OCI-LY7 (cell line): ENCODE data around the gene ULK4. TPM values are rescaled to one million over a fixed set of nuclear protein-coding genes. Genes with fewer than 3 reads are reported as not detected.
"Not testable (repeated sequence)": the region's sequence is repeated elsewhere in the genome, so short reads cannot be mapped to it uniquely, and the experiment has no call there.

Source experiments
- BruUV-seq: library from RNA; stranded (reverse); fragments of 400-500 nt; replicated peaks from 2 replicates; lab custom pipeline; 2021; lab: Mats Ljungman, UMichigan
- CTCF ChIA-PET: fragments of 300-600 bp; sonication (Branson Sonifier 250); formaldehyde crosslinking; loops from one replicate; lab custom pipeline; 2022; ENCODE audit warnings: antibody characterized with exemption; ENCODE audit not compliant: unreplicated experiment; lab: Charles Lee
- POLR2A ChIA-PET: fragments of 300-600 bp; sonication (Branson Sonifier 250); formaldehyde crosslinking; loops from one replicate; lab custom pipeline; 2022; ENCODE audit warnings: antibody characterized with exemption; lab: Charles Lee
- DNase-seq: peaks from one replicate; pipeline ENCODE4 v3.0.0-alpha.2; 2015; ENCODE audit warnings: low spot score
- H2AFZ ChIP-seq: fragments of 200-600 bp; sonication (generic), shearing (Covaris generic); 2 replicates; pipeline ENCODE4 v1.6.1; 2014; ENCODE audit warnings: mild to moderate bottlenecking, antibody characterized with exemption, low read length, moderate library complexity
- H3K27ac ChIP-seq: fragments of 200-600 bp; sonication (generic); 2 replicates; pipeline ENCODE4 v1.5.1; 2014; ENCODE audit warnings: mixed run types, low read depth, mild to moderate bottlenecking, moderate library complexity, low read length, inconsistent platforms; ENCODE audit not compliant: poor library complexity, severe bottlenecking
- H3K36me3 ChIP-seq: fragments of 200-600 bp; sonication (generic); 2 replicates; pipeline ENCODE4 v1.6.1; 2014; ENCODE audit warnings: mild to moderate bottlenecking, antibody characterized with exemption, low read length, moderate library complexity, mixed read lengths; ENCODE audit not compliant: insufficient read depth
- H3K4me1 ChIP-seq: fragments of 200-600 bp; sonication (generic); 2 replicates; pipeline ENCODE4 v1.5.1; 2014; ENCODE audit warnings: mild to moderate bottlenecking, low read length; ENCODE audit not compliant: insufficient read depth, poor library complexity, severe bottlenecking
- H3K4me2 ChIP-seq: fragments of 200-600 bp; sonication (generic); 2 replicates; pipeline ENCODE4 v1.6.1; 2014; ENCODE audit warnings: mild to moderate bottlenecking, low read length
- H3K4me3 ChIP-seq: fragments of 200-600 bp; sonication (generic); 2 replicates; pipeline ENCODE4 v1.5.1; 2014; ENCODE audit warnings: mild to moderate bottlenecking, low read depth, low read length; ENCODE audit not compliant: poor library complexity, severe bottlenecking
- H3K79me2 ChIP-seq: fragments of 200-600 bp; sonication (generic); 2 replicates; pipeline ENCODE4 v1.6.1; 2016; ENCODE audit warnings: low read depth, mild to moderate bottlenecking, low read length, moderate library complexity, mixed read lengths; ENCODE audit not compliant: insufficient read depth
- H3K9me2 ChIP-seq: fragments of 200-600 bp; sonication (generic); 2 replicates; pipeline ENCODE4 v1.6.1; 2016; ENCODE audit warnings: mild to moderate bottlenecking, low read length, mixed read lengths; ENCODE audit not compliant: insufficient read depth
- H3K9me3 ChIP-seq: fragments of 200-600 bp; sonication (generic); 2 replicates; pipeline ENCODE4 v1.6.1; 2014; ENCODE audit warnings: mild to moderate bottlenecking, mixed run types, low read length, mixed read lengths
- H4K20me1 ChIP-seq: fragments of 200-600 bp; sonication (generic); 2 replicates; pipeline ENCODE4 v1.6.1; 2014; ENCODE audit warnings: mild to moderate bottlenecking, antibody characterized with exemption, low read length, moderate library complexity, mixed read lengths; ENCODE audit not compliant: insufficient read depth
- CTCF ChIP-seq: fragments of 200-600 bp; sonication (generic); conservative IDR thresholded peaks from 2 replicates; pipeline ENCODE4 v1.5.1; 2014; ENCODE audit warnings: mild to moderate bottlenecking, antibody characterized with exemption, low read length, moderate library complexity, mixed read lengths
- EZH2phosphoT487 ChIP-seq: fragments of 200-600 bp; sonication (generic); IDR thresholded peaks from 2 replicates; pipeline ENCODE4 v1.6.1; 2018; ENCODE audit warnings: low read depth, borderline replicate concordance, mild to moderate bottlenecking, mixed run types, antibody characterized with exemption, low read length, moderate library complexity, mixed read lengths
- intact Hi-C: fragments of 100-400 bp; cut with micrococcal nuclease; formaldehyde crosslinking; loops from one replicate; pipeline ENCODE4 v1.10.0; 2022; ENCODE audit not compliant: unreplicated experiment
- total RNA-seq, 2 experiments: library from RNA; depleted of rRNA in 1 of 2; stranded (reverse); fragments of >200 nt in 1 of 2; shearing (Covaris generic) in 1 of 2; gene quantifications; 2 replicates each; pipeline ENCODE4 v1.2.3, GENCODE V29; 2014 to 2022

ULK4 gene
- total RNA-seq, 2 experiments from 2014 or later: 18.9 to 21.0 TPM

- no peaks in the 10 kb centered on the region for H3K36me3 ChIP-seq
- no peaks in the 10 kb centered on the region for H3K9me3 ChIP-seq
- no peaks in the 10 kb centered on the region for H3K4me1 ChIP-seq
- POLR2A ChIA-PET: interaction anchor here (0.7 kb wide), 1 partner anchor 377 kb away, joined by 3 read pairs; no protein-coding TSS in a partner anchor
- no peak for DNase-seq
- no peak overlapping the region for H3K27ac ChIP-seq
- H4K20me1 ChIP-seq: no peaks in the 10 kb centered on the region
- no peak overlapping the region for H2AFZ ChIP-seq
- BruUV-seq: no TSS peak
- no peak for TF ChIP-seq EZH2phosphoT487
- TF ChIP-seq CTCF: no peak
- no peaks in the 10 kb centered on the region for H3K79me2 ChIP-seq
- no peak overlapping the region for H3K4me3 ChIP-seq
- no peak overlapping the region for H3K4me2 ChIP-seq
- no peaks in the 10 kb centered on the region for H3K9me2 ChIP-seq
- intact Hi-C loops: no loop called here
- CTCF ChIA-PET: no interaction called here
Observed at GRCh38 chr3:41679374-41679773, 282.5 kb downstream of the ULK4 start.

- H3K4me1 ChIP-seq, H3K9me2 ChIP-seq, H3K4me3 ChIP-seq, H3K36me3 ChIP-seq, H2AFZ ChIP-seq, H3K27ac ChIP-seq, H4K20me1 ChIP-seq, H3K9me3 ChIP-seq, POLR2A ChIA-PET, BruUV-seq, intact Hi-C loops, DNase-seq, H3K79me2 ChIP-seq, H3K4me2 ChIP-seq, CTCF ChIA-PET: not testable (repeated sequence)
Observed at GRCh38 chr3:41675102-41675501, 286.8 kb downstream of the ULK4 start.

GRCh38 chr3:41674449-41674848, 287.5 kb downstream of the ULK4 start:
- no TSS peak for BruUV-seq
- TF ChIP-seq EZH2phosphoT487 (no peak), CTCF (no peak)
- CTCF ChIA-PET: no interaction called here
- H2AFZ ChIP-seq: no peak overlapping the region
- H3K36me3 ChIP-seq: no peaks in the 10 kb centered on the region
- intact Hi-C loops: no loop called here
- no peaks in the 10 kb centered on the region for H3K9me3 ChIP-seq
- no peak overlapping the region for H3K27ac ChIP-seq
- POLR2A ChIA-PET: no interaction called here
- no peaks in the 10 kb centered on the region for H3K4me1 ChIP-seq
- no peaks in the 10 kb centered on the region for H3K79me2 ChIP-seq
- H4K20me1 ChIP-seq: no peaks in the 10 kb centered on the region
- no peak for DNase-seq
- H3K4me3 ChIP-seq: no peak overlapping the region
- H3K9me2 ChIP-seq: no peaks in the 10 kb centered on the region
- H3K4me2 ChIP-seq: no peak overlapping the region
